Osteoblast (primary cell): ENCODE data around the gene CA5A. TPM values are rescaled to one million over a fixed set of nuclear protein-coding genes. Genes with fewer than 3 reads are reported as not detected.

ENCODE experiments used
- DNase-seq: peaks from one replicate; pipeline ENCODE4 v3.0.0; 2011; ENCODE audit warnings: low spot score, mixed read lengths; ENCODE audit not compliant: insufficient read length; ENCODE audit errors: missing footprints
- H2AFZ ChIP-seq: 2 replicates; pipeline ENCODE4 v1.6.0; 2011; ENCODE audit warnings: mild to moderate bottlenecking, low read length
- H3K27ac ChIP-seq: 2 replicates; pipeline ENCODE4 v1.5.1; 2011; ENCODE audit warnings: mild to moderate bottlenecking, low read depth, low read length, moderate library complexity
- H3K27me3 ChIP-seq: 2 replicates; pipeline ENCODE4 v1.6.0; 2012; ENCODE audit warnings: mild to moderate bottlenecking, control low read depth, inconsistent platforms, low read length, moderate library complexity; ENCODE audit not compliant: insufficient read depth
- H3K36me3 ChIP-seq: 2 replicates; pipeline ENCODE4 v1.5.1; 2011; ENCODE audit warnings: mild to moderate bottlenecking, low read length, control low read depth, moderate library complexity; ENCODE audit not compliant: insufficient read depth
- H3K4me1 ChIP-seq: 2 replicates; pipeline ENCODE4 v1.5.1; 2011; ENCODE audit warnings: mild to moderate bottlenecking, low read length, control low read depth, moderate library complexity; ENCODE audit not compliant: insufficient read depth
- H3K4me2 ChIP-seq: 2 replicates; pipeline ENCODE4 v1.6.0; 2011; ENCODE audit warnings: mild to moderate bottlenecking, low read length; ENCODE audit not compliant: insufficient read depth
- H3K4me3 ChIP-seq: fragments of 200-600 bp; sonication (generic); 3 replicates; pipeline ENCODE4 v1.5.1; 2012; ENCODE audit warnings: mild to moderate bottlenecking, low read length, inconsistent platforms; ENCODE audit not compliant: insufficient read depth
- H3K79me2 ChIP-seq: 2 replicates; pipeline ENCODE4 v1.6.0; 2012; ENCODE audit warnings: mild to moderate bottlenecking, low read length, control low read depth, inconsistent platforms; ENCODE audit not compliant: insufficient read depth
- H3K9me3 ChIP-seq: 2 replicates; pipeline ENCODE4 v1.5.1; 2011; ENCODE audit warnings: low read depth, low read length, control low read depth
- H4K20me1 ChIP-seq: 2 replicates; pipeline ENCODE4 v1.6.0; 2012; ENCODE audit warnings: mild to moderate bottlenecking, low read length, control low read depth; ENCODE audit not compliant: insufficient read depth
- total RNA-seq: library from RNA; depleted of rRNA; stranded (reverse); fragments of >200 nt; gene quantifications from 2 replicates; pipeline ENCODE4 v1.2.3, GENCODE V29; 2012
- TF ChIP-seq, protein P1 (sequence below): IDR thresholded peaks from 2 replicates; pipeline ENCODE4 v1.5.1; 2011; ENCODE audit warnings: mild to moderate bottlenecking, low read depth, low read length, moderate library complexity; ENCODE audit errors: extremely low read depth

Gene CA5A
- total RNA-seq, 1 donor, result not detected

DNA sequence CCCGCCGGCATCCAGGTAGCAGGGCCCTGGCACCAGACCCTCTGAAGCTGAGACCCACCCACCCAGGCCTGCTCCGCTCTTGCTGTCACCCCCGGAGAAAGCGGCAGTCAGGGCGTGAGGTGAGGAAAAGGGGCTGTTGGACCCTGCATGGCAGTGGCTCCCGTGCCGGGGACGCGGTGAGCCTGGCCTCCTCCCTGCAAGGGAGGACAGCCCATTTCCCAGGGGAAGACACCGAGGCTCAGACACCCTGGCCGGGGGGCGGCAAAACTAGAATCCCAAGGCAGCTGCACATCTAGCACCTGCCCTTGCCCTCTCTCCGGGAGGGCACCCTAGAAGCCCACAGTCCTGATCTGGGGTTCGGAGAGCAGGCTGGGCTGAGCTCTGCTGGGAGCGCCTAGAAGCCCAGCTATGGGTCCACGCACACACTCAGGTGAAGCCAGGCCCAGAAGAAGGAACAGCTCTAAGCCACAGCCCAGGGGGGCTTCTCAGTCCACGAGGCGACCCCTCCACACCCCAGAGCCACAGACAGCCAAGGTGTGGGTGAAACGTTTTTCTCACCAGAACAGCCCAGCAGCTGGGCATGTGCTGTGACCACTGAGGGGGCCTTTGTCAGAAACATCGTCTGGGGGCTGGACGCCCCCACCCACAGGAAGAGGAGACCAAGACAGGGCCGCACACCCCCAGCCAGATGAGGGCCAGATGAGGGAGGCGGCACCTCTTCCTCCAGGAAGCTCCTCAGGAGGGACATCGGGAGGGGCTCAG, 89.4 kb downstream of the CA5A start:
- Histone ChIP-seq H3K4me2 (no peak overlapping the region), H3K4me1 (peaks cover 12% of the 10 kb centered on the region), H3K79me2 (peaks cover 97% of the 10 kb centered on the region), H3K4me3 (no peak overlapping the region), H4K20me1 (peaks cover 68% of the 10 kb centered on the region), H3K9me3 (no peaks in the 10 kb centered on the region), H3K36me3 (peaks cover 69% of the 10 kb centered on the region), H3K27ac (peak overlapping the region; percentile 46), H2AFZ (no peak overlapping the region), H3K27me3 (no peaks in the 10 kb centered on the region)
- TF ChIP-seq, protein P1, sequence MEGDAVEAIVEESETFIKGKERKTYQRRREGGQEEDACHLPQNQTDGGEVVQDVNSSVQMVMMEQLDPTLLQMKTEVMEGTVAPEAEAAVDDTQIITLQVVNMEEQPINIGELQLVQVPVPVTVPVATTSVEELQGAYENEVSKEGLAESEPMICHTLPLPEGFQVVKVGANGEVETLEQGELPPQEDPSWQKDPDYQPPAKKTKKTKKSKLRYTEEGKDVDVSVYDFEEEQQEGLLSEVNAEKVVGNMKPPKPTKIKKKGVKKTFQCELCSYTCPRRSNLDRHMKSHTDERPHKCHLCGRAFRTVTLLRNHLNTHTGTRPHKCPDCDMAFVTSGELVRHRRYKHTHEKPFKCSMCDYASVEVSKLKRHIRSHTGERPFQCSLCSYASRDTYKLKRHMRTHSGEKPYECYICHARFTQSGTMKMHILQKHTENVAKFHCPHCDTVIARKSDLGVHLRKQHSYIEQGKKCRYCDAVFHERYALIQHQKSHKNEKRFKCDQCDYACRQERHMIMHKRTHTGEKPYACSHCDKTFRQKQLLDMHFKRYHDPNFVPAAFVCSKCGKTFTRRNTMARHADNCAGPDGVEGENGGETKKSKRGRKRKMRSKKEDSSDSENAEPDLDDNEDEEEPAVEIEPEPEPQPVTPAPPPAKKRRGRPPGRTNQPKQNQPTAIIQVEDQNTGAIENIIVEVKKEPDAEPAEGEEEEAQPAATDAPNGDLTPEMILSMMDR, result no peak
- peak; percentile 79 for DNase-seq

DNA sequence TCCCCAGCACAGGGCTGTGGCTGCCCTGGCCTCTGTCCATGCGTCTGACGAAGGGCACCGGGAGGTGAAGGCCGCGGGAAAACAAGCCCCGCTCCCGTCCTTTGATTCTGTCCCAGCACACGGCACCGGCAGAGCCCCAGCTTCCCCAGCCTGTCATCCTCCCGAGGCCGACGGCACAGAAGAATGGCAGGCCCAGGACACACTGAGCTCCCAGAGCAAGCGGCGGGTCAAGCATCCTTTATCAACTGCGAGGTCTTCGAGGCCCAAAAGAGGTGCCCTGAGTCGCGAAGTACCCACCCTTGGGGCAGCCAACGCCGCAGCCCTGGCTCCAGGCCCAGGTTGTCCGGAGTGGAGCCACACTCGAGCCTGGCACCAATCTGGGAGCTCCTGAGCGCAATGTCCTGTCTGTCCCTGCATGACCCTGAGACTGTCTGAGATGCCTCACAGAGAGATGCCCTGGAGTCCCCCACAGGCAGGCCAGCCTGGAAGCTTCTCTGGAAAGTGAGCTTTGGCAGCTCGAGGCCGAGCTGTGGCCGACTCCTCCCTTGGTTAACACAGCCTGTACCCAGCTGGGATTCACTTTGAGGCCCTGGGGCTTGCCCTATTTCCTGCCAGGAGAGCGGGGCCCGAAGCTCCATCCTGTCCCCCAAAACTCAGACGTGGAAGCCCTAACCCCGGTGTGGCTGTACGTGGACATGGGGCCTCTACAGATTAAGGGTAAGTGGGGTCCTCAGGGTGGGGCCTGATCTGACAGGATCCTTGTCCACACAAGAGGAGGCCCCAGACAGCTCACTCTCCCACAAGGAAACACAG, 90.3 kb downstream of the CA5A start:
- Histone ChIP-seq H4K20me1 (peaks cover 61% of the 10 kb centered on the region), H3K36me3 (peaks cover 69% of the 10 kb centered on the region), H3K4me2 (no peak overlapping the region), H3K27me3 (no peaks in the 10 kb centered on the region), H2AFZ (no peak overlapping the region), H3K79me2 (peaks cover 97% of the 10 kb centered on the region), H3K9me3 (no peaks in the 10 kb centered on the region), H3K27ac (peak overlapping the region; percentile 24), H3K4me1 (peaks cover 12% of the 10 kb centered on the region), H3K4me3 (no peak overlapping the region)
- TF ChIP-seq, protein P1, result no peak
- DNase-seq, result peak; percentile 74

DNA sequence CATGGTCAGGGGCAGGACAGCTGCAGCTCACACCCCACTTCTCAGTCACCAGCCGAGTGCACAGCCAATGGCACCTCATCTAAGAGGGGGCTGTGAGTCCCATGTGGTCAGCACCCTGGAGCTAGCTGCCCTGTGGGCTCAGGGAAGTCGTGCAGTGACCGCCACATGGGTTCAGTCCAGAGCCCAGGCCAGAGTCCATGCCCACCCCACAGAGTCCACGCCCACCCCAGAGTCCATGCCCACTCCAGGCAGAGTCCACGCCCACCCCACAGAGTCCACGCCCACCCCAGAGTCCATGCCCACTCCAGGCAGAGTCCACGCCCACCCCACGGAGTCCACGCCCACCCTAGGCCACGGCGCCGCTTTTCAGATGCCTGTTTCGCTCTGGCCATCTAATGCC, 91.1 kb downstream of the CA5A start:
- Histone ChIP-seq H3K27ac (peak overlapping the region; percentile 83), H3K4me2 (peak overlapping the region; percentile 46), H3K4me1 (peaks cover 12% of the 10 kb centered on the region), H2AFZ (no peak overlapping the region), H4K20me1 (peaks cover 58% of the 10 kb centered on the region), H3K9me3 (no peaks in the 10 kb centered on the region), H3K36me3 (peaks cover 69% of the 10 kb centered on the region), H3K4me3 (no peak overlapping the region), H3K27me3 (no peaks in the 10 kb centered on the region), H3K79me2 (peaks cover 94% of the 10 kb centered on the region)
- peak; percentile 86 for DNase-seq
- TF ChIP-seq, protein P1, result no peak

DNA sequence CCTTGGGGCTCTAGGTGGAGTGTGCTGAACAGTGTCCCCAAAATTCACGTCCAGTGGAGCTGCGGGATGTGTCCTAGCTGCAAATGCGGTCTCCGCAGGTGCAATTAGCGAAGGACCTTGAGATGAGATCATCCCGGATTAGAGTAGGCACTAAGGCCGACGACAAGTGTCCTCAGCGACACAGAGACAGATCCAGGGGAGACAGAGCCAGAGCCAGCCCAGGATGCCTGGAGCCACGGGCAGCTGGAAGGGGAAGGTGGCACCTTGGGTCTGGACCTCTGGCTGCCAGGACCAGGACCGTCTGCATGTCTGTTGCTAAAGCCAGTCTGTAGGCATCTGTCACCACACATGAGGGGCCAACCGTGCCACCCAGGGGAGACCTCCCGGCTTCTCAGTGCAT, 91.5 kb downstream of the CA5A start:
- DNase-seq, result peak; percentile 89
- Histone ChIP-seq H3K79me2 (peaks cover 90% of the 10 kb centered on the region), H3K4me1 (peaks cover 12% of the 10 kb centered on the region), H3K9me3 (no peaks in the 10 kb centered on the region), H3K36me3 (peaks cover 69% of the 10 kb centered on the region), H3K4me3 (no peak overlapping the region), H3K4me2 (peak overlapping the region; percentile 46), H3K27me3 (no peaks in the 10 kb centered on the region), H4K20me1 (peaks cover 55% of the 10 kb centered on the region), H2AFZ (no peak overlapping the region), H3K27ac (peak overlapping the region; percentile 83)
- TF ChIP-seq, protein P1, result no peak
